ENCODE measurements around the gene ST6GALNAC6. TPM values are rescaled to one million over a fixed set of nuclear protein-coding genes. Genes with fewer than 3 reads are reported as not detected.
"Not testable (repeated sequence)": the region's sequence is repeated elsewhere in the genome, so short reads cannot be mapped to it uniquely, and the experiment has no call there.

The ST6GALNAC6 gene
- total RNA-seq, 1 donor from 2014 or later: 77.0 TPM

DNA sequence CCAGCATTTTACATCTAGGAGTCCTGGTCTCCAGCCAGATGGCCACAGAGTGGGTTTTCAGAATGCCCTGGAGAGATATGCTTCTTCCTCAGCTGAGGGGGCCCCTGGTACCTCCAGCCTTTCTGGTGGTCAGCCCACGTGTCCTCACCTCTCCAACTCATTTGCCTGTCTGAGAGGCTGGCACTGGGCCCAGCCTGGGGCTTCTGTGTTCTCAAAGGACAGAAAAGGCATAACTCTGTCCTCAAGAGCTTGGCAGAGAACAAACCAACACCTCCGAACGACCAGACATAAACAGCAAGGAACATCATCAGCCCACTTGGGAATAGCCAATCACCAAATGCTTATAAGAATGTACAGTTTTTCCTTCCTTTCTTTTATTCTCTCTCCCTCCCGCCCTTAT is 62.1 kb downstream of the ST6GALNAC6 start:
- H3K27me3 Mint-ChIP-seq (ENCODE audit: unreplicated experiment): no peaks in the 10 kb centered on the region
- DNase-seq (ENCODE audit: extremely low spot score, unreplicated experiment): no peak
- no peak overlapping the region for H3K4me3 Mint-ChIP-seq (ENCODE audit: unreplicated experiment)
- TF ChIP-seq, protein P1, sequence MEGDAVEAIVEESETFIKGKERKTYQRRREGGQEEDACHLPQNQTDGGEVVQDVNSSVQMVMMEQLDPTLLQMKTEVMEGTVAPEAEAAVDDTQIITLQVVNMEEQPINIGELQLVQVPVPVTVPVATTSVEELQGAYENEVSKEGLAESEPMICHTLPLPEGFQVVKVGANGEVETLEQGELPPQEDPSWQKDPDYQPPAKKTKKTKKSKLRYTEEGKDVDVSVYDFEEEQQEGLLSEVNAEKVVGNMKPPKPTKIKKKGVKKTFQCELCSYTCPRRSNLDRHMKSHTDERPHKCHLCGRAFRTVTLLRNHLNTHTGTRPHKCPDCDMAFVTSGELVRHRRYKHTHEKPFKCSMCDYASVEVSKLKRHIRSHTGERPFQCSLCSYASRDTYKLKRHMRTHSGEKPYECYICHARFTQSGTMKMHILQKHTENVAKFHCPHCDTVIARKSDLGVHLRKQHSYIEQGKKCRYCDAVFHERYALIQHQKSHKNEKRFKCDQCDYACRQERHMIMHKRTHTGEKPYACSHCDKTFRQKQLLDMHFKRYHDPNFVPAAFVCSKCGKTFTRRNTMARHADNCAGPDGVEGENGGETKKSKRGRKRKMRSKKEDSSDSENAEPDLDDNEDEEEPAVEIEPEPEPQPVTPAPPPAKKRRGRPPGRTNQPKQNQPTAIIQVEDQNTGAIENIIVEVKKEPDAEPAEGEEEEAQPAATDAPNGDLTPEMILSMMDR (IDR thresholded peaks at IDR 0.05): no peak
- H3K9me3 Mint-ChIP-seq (ENCODE audit: unreplicated experiment): no peaks in the 10 kb centered on the region
- peaks cover 5% of the 10 kb centered on the region for H3K36me3 Mint-ChIP-seq (ENCODE audit: unreplicated experiment)
- peaks cover 58% of the 10 kb centered on the region for H3K4me1 Mint-ChIP-seq (ENCODE audit: unreplicated experiment)
- H3K27ac Mint-ChIP-seq (ENCODE audit: unreplicated experiment): peak overlapping the region; percentile 95

DNA sequence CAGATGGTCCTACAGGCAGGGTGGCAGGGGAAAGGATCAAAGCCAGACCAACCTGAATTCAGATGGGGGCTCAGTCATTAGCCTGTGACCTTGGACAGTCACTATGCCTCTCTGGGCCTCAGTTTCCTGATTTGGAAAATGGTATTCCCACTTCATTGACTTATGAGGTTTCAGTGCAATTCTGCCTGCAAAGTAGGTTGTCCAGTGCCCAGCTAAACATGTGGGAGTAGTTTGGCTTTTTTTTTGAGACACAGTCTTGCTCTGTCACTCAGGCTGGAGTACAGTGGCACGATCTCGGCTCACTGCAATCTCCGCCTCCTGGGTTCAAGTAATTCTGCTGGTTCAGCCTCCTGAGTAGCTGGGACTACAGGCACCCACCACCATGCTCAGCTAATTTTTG is 62.8 kb downstream of the ST6GALNAC6 start:
- not testable (repeated sequence) for H3K36me3 Mint-ChIP-seq (ENCODE audit: unreplicated experiment); H3K9me3 Mint-ChIP-seq (ENCODE audit: unreplicated experiment); DNase-seq (ENCODE audit: extremely low spot score, unreplicated experiment); H3K27me3 Mint-ChIP-seq (ENCODE audit: unreplicated experiment)
- H3K4me1 Mint-ChIP-seq (ENCODE audit: unreplicated experiment): peaks cover 60% of the 10 kb centered on the region
- peak overlapping the region; percentile 4 for H3K4me3 Mint-ChIP-seq (ENCODE audit: unreplicated experiment)
- H3K27ac Mint-ChIP-seq (ENCODE audit: unreplicated experiment): peak overlapping the region; percentile 95

DNA sequence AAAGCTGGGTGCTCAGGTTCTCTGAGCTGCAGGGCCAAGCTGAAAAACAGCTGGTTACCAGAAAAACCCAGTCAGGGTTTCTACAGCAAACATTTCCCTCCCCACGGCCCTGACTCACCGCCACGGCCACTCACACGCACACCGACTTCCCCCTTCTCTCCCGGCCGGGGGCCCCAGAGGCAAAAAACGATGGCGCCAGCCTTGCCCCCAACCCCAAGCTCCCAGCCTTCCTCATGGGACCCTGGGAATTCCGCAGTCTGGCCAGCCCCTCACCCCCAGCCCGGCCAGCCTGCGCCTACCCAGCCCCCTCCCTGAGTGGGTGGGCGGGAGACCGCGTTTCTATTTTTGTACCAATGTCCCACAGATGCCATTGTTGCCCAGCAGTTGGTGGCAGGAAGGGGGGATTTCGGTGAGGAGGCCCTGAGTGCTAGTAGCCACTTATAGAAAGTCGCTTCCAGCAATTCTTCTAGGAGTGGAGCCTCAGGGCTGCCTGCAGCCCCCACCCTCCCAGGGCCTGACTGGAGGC is 63.3 kb downstream of the ST6GALNAC6 start:
- Mint-ChIP-seq H3K4me3 (ENCODE audit: unreplicated experiment) (peak overlapping the region; percentile 12), H3K27ac (ENCODE audit: unreplicated experiment) (peak overlapping the region; percentile 95)

More for the DNA sequence above, 63.3 kb downstream of the ST6GALNAC6 start:
- H3K36me3 Mint-ChIP-seq (ENCODE audit: unreplicated experiment): peaks cover 2% of the 10 kb centered on the region
- H3K27me3 Mint-ChIP-seq (ENCODE audit: unreplicated experiment): no peaks in the 10 kb centered on the region
- no peaks in the 10 kb centered on the region for H3K9me3 Mint-ChIP-seq (ENCODE audit: unreplicated experiment)
- H3K4me1 Mint-ChIP-seq (ENCODE audit: unreplicated experiment): peaks cover 58% of the 10 kb centered on the region
- no peak for DNase-seq (ENCODE audit: extremely low spot score, unreplicated experiment)
- TF ChIP-seq, protein P1 (IDR thresholded peaks at IDR 0.05): no peak

Small RNA genes within 50 kb of the gene (microRNA-seq; reads per million reads assigned to microRNA genes)
- gene MIR4672 (ENCODE audit: unreplicated experiment): not detected

Other genes with a start within 250 kb of the ST6GALNAC6 start
- gene CFAP157, start 192.6 kb downstream of the ST6GALNAC6 start, total RNA-seq: 0.24 TPM in 1 of 2 replicates, not detected in the other
- gene PTRH1, start 183.9 kb downstream of the ST6GALNAC6 start, total RNA-seq: 10.6 and 10.7 TPM in 2 replicates
- not detected in 2 replicates for gene TTC16, start 183.5 kb downstream of the ST6GALNAC6 start, total RNA-seq
- gene TOR2A, start 164.3 kb downstream of the ST6GALNAC6 start, total RNA-seq: 9.3 and 11.5 TPM in 2 replicates
- 19.3 and 20.4 TPM in 2 replicates for gene SH2D3C, start 120.9 kb downstream of the ST6GALNAC6 start, total RNA-seq
- 78.0 and 78.5 TPM in 2 replicates for gene CDK9, start 113.6 kb downstream of the ST6GALNAC6 start, total RNA-seq
- gene FPGS, start 96.7 kb downstream of the ST6GALNAC6 start, total RNA-seq: 58.7 and 65.1 TPM in 2 replicates
- gene ENG, start 44.9 kb downstream of the ST6GALNAC6 start, total RNA-seq: 140 and 143 TPM in 2 replicates
- gene AK1, start 21.9 kb downstream of the ST6GALNAC6 start, total RNA-seq: 57.6 and 65.8 TPM in 2 replicates
- 21.4 and 25.1 TPM in 2 replicates for gene ST6GALNAC4, start 17.4 kb upstream of the ST6GALNAC6 start, total RNA-seq
- 2.6 and 2.9 TPM in 2 replicates for gene PIP5KL1, start 31.2 kb upstream of the ST6GALNAC6 start, total RNA-seq
- 29.2 and 31.6 TPM in 2 replicates for gene DPM2, start 38.3 kb upstream of the ST6GALNAC6 start, total RNA-seq
- 39.4 and 41.4 TPM in 2 replicates for gene EEIG1, start 81.4 kb upstream of the ST6GALNAC6 start, total RNA-seq
- 8.4 and 8.8 TPM in 2 replicates for gene NAIF1, start 167.7 kb upstream of the ST6GALNAC6 start, total RNA-seq
- 15.6 and 18.0 TPM in 2 replicates for gene SLC25A25, start 168.6 kb upstream of the ST6GALNAC6 start, total RNA-seq
- gene PTGES2, start 228.1 kb upstream of the ST6GALNAC6 start, total RNA-seq: 79.2 and 80.3 TPM in 2 replicates
- gene LCN2, start 249.8 kb upstream of the ST6GALNAC6 start, total RNA-seq: not detected in 2 replicates